Measurements from ENCODE around the gene CYP20A1. TPM values are rescaled to one million over a fixed set of nuclear protein-coding genes. Genes with fewer than 3 reads are reported as not detected.
"Not testable (repeated sequence)": the region's sequence is repeated elsewhere in the genome, so short reads cannot be mapped to it uniquely, and the experiment has no call there.

CYP20A1 gene
- total RNA-seq, 2 experiments from 2014 or later, result 21.3 to 22.0 TPM

DNA sequence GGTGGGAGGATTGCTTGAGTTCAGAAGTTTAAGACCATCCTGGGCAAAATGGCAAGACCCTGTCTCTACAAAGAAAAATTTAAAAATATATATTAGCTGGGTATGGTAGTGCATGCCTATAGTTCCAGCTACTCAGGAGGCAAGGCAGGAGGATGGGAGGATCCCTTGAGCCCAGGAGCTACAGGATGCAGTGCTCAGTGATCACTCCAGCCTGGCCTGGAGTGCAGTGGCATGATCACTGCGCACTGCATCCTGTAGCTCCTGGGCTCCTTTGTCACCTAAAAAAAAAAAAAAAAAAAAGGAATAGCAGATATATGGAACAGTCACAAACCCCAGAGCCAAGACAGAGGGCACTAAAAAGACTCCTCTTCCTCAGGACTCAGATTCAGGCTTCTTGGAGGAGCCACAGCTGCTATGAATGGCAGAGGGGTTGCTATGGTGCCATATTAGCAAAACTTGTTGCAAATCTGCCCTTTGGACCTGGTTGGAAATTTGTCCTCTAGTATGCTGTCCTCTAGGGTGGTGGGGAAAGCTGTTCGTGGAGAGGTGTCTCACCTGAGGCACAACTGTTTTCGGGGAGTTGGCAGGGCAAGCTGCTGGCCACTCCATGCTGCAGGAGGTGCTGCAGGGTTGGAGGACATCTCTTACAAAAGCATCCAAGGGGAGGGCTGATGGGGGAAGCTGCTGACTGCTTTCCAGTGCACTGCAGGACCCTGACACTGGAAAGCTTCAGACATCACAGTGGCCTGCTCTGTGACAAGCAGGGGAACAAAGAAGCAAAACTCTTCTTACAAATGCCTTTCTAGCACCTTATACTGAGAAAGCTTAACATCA, 22.7 kb downstream of the CYP20A1 start:
- ChIA-PET CTCF (interaction anchor here (0.7 kb wide), 2 partner anchors 32 to 405 kb away, joined by 3 read pairs; no protein-coding TSS in a partner anchor), POLR2A (no interaction called here)

DNA sequence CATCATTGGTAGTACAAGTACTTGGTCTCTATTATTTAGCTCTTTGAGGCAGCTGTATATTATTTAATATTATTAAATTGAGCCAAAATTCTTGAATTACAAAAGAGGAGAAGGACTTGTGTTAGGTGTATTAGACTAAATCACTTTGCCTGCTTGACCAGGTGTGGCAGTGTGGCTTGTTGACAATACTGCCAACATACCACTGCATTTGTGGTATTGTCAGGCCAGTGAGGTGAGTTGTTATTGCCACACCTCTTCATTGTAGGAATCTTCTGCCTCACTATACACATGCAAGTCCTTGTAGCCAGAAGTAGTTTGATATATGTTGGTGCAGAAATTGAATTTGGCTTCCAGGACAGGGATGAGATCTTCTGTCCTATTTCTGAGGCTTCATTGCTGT, 40.5 kb downstream of the CYP20A1 start:
- ChIA-PET CTCF (no interaction called here), POLR2A (no interaction called here)

DNA sequence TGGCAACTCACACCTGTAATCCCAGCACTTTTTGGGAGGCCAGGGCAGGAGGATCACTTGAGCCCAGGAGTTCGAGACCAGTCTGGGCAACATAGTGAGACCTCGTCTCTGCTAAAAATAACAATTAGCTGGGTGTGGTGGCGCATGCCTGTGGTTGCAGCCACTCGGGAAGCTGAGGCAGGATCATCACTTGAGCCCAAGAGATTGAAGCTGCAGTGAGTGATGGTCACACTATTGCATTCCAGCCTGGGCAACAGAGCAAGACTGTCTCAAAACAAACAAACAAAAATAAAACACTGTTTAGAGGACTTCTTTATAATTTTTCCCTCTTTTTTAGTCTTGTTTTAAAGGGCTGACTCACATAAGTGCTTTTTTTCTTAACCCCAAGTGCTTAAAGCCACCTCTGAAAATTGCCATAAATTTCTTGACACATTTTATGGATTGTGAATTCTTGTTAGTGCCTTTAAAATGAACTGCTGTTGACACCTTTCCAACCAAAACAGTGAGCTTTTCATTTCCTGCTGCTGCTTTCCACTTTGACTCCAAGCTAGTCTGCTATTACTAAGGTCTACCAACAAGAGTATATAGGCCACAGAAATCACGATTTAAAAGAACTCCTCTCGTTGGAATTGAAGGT, 41.7 kb downstream of the CYP20A1 start:
- CTCF ChIA-PET, result no interaction called here

DNA sequence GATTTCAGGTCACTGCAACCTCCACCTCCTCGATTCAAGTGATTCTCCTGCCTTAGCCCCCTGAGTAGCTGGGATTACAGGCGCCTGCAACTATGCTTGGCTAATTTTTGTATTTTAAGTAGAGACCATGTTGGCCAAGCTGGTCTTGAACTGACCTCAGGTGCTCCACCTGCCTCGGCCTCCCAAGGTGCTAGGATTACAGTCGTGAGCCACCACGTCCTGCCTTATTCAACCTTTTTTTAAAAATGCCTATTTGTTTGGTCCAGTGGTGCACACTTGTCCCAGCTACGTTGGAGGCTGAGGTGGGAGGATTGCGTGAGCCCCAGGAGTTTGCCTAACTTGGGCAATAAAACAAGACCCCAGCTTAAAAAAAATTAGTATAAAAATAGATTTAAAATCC, 43.3 kb downstream of the CYP20A1 start:
- CTCF ChIA-PET, result interaction anchor here (0.6 kb wide), 1 partner anchor 206 kb away, joined by 3 read pairs; no protein-coding TSS in a partner anchor
- POLR2A ChIA-PET, result no interaction called here

More for the DNA sequence above, 41.7 kb downstream of the CYP20A1 start:
- POLR2A ChIA-PET, result no interaction called here

DNA sequence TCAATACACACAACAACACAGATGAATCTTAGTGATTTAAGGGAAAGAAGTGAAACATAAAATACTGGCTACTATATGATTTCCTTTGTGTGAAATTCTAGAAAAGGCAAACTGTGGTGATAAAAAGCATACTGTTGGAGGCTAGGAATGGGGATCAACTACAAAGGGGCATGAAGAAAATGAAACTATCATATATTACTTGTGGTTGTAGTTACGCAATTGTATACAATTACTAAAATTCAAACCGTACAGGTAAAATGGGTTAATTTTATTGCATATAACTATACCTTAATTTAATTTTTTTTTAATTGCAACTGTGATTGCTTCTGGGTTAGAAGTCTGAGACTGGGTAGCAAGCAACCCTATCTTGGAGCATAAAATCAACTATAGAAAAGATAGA, 47.7 kb downstream of the CYP20A1 start:
- POLR2A ChIA-PET, result no interaction called here
- CTCF ChIA-PET, result no interaction called here

DNA sequence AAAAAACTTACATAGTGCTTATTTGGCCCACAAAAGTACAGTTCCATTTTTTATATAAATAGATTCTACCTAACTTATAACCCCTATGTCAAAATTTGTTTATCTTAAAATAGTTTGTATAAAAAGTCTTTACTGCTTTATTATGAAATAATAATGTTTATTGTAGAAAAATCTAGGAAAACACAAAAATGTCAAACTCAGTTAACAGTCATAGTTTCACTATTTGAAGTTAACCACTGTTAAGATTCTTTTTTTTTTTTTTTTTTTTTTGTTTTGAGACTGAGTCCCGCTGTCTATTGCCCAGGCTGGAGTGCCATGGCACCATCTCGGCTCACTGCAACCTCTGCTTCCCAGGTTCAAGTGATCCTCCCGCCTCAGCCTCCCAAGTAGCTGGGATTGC, 62.8 kb downstream of the CYP20A1 start:
- ChIA-PET POLR2A (interaction anchor here (0.7 kb wide), 1 partner anchor 25 kb away, joined by 11 read pairs; no protein-coding TSS in a partner anchor), CTCF (no interaction called here)

DNA sequence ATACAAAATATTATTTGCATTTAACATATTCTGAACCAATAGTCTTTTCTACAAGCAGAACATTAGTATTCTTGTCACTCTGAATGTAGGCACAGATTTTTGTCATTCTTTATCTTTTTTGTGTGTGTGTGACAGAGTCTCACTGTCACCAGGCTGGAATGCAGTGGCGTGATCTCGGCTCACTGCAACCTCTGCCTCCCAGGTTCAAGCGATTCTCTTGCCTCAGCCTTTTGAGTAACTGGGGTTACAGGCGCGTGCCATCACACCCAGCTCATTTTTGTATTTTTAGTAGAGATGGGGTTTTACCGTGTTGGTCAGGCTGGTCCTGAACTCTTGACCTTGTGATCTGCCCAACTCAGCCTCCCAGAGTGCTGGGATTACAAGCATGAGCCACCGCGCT, 63.8 kb downstream of the CYP20A1 start:
- CTCF ChIA-PET, result not testable (repeated sequence)
- POLR2A ChIA-PET, result interaction anchor here (0.6 kb wide), 1 partner anchor 82 kb away, joined by 3 read pairs; no protein-coding TSS in a partner anchor

DNA sequence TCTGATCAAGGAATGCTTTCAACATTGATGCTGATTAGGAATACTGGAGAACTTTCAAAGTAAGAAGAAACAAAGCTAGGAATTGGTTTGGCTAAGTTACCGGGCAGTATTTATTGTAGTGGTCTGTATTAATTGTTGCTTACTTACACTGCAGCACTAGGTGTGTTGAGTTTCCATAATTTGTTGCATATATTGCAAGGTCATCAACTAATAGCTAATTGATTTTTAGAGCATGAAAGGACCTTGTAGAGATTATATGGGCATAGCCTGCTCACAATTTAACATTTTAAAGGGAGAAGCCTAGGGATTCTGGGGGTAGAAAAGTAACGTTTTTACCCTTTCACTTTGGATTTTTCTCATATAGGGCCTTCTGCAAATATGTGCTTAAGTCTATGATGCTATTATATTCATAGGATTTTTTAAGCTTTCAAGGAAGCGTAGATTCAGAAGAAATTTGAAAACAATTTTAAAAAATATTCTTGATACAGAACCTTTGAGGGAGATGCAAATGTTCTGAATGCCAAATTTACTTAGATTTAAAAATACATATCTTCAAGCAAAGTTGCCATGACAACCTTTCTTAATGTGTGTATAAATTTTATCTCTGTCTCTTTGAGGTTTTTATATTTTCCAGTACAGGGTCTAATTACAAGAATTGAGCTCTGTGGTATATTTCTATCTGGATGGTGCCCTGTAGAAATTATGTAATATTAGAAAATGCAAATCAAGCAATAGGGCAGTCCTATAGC, 72.0 kb downstream of the CYP20A1 start:
- ChIA-PET POLR2A (no interaction called here), CTCF (no interaction called here)

DNA sequence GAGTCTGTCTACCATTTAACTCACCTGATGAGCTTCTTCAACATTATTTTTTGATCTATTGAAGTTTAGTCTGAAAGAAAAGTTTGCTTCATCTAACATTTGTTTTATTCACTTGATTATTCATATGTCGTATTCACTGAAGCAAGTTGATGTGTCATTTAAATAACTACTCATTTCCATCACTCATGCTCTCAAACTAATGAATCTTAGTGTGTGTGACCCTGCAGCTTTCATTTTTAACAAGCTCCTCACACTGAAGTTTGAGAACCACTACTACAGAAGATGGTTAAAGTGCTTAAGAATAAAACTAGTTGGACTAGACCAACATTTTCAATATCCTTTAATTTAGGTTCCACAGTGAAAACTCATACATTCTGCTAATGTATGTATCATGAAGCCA, 87.5 kb downstream of the CYP20A1 start:
- CTCF ChIA-PET, result interaction anchor here (0.6 to 0.7 kb wide), 2 partner anchors 73 to 327 kb away, joined by 3 read pairs; no protein-coding TSS in a partner anchor
- POLR2A ChIA-PET, result interaction anchor here (0.5 kb wide), 1 partner anchor 25 kb away, joined by 11 read pairs; no protein-coding TSS in a partner anchor

DNA sequence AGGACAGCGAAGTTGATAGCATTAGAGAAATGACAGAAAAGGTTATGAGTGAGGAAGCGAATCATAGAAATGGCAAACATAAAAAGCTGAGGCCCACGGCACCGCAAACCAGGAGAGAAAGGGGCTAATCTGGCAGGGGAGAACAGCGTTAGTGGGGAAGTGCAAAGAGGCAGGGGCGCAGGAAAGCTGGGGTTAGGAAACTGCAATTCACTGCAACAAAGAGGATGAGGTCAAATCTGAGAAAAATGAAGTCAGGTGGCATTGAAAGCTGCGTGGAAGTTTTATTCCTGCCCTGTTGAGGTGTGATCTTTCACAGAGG, 88.7 kb downstream of the CYP20A1 start:
- POLR2A ChIA-PET, result no interaction called here

DNA sequence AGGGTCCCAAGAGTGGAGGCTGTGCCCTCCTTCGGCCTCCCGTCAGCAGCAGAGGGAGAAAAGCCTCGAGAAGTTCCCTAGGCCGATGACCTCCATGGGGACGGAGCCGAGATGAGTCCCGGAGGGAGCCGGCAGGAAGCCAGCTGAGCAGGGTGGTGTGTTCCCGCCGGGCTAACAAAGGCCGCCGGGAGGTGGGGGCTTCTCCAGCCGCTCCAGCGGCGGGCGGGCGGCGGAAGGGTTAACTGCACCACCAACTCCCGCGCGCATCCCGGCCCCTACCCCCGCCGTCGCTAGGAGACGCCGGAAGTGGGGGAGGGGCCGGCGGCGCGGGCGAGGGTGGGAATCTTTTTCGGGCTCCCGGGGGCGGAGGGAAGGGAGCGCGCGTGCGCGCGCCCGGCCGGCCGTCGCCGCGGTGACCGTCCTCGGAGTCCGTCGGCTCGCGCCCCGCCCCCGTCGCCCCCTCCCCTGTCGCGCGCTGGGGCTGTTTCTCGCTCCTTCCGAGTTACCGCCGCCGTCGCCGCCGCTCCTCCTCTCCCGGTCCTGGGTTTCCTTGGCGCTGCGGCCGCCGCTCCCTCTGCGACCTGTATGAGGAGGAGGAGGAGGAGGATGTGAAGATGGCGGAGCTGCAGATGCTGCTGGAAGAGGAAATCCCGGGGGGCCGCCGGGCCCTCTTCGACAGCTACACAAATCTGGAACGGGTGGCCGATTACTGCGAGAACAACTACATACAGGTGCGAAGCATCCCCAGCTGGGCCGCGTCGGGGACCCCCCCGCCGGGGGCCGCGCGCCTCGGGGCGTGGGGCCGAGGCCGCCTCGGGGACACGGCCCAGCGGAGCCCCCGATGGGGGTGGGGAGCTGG, 89.3 kb downstream of the CYP20A1 start, which contains the start of gene ABI2:
ABI2 (plus strand) TSS at position 494 of the 859 bp plus-strand sequence; CDS start at position 615, 121 bp downstream.
- ChIA-PET CTCF (interaction anchor here (0.6 kb wide), 1 partner anchor 13 kb away, joined by 3 read pairs; no protein-coding TSS in a partner anchor), POLR2A (interaction anchor here (0.7 kb wide), 1 partner anchor 213 kb away, joined by 3 read pairs; no protein-coding TSS in a partner anchor)

More for the DNA sequence above, 88.7 kb downstream of the CYP20A1 start:
- CTCF ChIA-PET, result no interaction called here

DNA sequence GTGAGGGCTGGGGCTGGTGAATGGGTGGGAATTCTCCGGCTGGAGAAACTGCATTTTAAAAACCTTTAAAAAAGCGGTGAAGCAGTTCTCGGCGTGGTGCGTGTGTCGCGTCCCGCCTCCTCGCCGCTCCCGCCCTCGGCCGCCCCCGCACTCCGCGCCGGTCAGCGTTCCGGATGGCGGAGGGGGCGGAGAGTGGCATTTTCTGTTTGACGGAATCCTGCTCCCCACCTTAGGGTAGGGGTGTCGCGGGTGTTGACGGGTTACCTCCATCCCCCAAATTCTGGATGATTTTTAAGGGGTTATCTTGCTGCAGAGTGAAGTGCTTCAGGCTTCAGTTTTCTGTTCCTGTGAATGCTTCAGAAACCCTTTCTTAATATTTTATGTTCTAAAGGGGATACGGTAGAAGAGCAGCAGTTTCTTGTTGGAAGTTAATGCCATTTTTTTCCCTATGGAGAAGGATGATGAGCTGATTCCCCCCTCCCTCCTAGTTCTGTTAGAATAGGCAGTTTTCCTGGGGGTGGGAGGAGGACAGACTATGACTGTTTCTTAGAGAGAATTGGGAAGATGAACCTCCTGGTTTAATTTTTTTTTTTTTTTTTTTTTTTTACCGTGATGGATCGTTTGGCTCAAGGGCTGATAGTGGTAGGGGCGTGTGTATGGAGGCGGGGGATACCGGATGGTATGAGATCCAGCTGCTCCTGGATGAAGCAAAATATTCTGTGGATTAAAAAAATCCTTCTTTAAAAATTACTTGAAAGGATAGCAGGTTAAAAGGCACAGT, 90.1 kb downstream of the CYP20A1 start:
- ChIA-PET POLR2A (interaction anchor here (0.7 kb wide), 1 partner anchor 212 kb away, joined by 3 read pairs; no protein-coding TSS in a partner anchor), CTCF (no interaction called here)

DNA sequence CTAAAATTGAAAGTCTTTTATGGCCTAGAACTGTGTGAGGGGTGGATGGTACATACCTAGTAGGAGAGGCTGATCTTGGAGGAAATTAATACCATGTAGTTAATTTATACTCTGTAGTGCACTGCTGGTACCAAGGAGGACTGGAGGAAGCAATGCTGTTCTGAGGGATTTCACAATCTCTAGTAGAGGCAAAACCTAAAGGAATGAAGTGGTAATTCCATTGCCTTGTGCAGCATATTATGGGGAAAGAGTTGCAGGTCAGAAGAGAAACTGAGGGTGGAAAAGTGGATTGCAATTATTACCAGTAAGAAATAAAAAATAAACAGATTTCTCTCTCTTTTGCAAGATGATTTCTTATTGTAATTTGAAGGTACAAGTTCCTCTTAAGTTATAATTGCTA, 91.6 kb downstream of the CYP20A1 start:
- CTCF ChIA-PET, result interaction anchor here (0.7 kb wide), 1 partner anchor 458 kb away, joined by 3 read pairs; no protein-coding TSS in a partner anchor
- POLR2A ChIA-PET, result interaction anchor here (0.7 kb wide), 1 partner anchor 97 kb away, joined by 5 read pairs; no protein-coding TSS in a partner anchor

DNA sequence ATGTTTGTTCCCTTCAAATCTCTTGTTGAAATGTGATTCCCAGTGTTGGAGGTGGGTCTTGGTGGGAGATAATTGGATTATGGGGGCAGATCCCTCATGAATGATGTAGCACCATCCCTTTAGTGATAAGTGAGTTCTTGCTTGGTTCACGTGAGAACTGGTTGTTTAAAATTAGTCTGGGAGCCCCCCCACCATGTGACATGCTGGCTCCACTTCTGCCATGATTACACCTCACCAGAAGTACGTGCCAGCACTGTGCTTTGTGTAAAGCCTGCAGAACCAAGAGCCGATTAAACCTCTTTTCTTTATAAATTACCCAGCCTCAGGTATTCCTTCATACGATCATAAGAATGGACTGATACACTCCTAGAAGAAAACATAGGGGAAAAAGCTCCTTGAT, 99.5 kb downstream of the CYP20A1 start:
- POLR2A ChIA-PET, result no interaction called here

DNA sequence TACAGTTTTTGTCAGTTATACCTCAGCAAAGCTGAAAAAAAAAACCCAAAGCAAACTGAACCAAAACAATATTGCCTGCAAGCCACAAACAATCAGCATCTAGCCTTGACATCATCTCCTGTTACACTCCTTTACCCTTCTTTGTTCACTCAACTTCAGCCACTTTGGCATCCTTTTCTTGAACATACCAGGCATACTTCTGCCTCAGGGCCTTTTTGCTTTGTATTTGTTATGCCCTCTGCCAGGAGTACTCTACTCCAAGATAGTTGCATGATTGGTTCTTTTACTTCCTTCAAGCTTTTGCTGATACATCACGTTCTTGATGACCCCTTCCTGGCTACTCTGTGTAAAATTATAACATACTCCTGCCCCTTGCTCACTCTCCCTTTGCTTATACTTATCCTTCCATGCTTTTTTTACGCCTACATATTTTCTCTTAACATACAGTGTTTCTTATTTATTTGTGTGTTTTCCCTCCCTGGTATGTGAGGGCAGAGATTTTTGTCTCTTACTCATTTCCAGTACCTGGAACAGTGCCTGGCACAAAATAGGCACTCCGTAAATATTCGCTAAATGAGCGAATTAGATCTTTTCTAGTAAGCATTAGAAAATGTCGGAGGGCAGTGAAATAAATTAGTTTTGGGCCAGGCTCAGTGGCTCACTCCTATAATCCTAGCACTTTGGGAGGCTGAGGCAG, 102.1 kb downstream of the CYP20A1 start:
- CTCF ChIA-PET, result no interaction called here

More for the DNA sequence above, 99.5 kb downstream of the CYP20A1 start:
- CTCF ChIA-PET, result interaction anchor here (0.6 kb wide), 1 partner anchor 20 kb away, joined by 3 read pairs; no protein-coding TSS in a partner anchor

DNA sequence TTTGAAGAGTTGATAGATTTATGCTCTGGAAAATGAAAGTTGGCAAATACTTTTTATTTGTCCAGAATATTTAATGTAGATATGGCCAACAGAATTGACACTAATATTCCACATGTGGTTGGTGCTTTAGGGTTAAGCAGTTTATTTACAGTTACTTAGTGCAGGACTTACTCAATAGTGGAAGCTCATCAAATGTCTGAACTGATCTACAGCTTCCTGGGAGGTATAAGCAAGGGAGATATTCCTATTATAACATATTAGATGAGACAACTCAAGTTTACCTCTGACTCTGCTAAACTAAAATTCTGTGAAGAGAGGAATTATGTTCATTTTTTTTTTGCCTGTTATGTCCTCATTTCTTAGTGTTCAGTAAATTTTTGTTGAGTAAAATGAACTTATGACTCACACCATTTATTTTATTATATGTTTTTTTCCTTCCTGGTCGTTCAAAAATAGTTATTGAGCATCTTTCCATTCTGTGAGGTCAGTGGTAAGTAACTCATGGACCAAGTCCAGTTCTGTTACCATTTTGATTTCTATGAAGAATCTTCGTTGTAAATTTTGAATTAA, 103.0 kb downstream of the CYP20A1 start:
- POLR2A ChIA-PET, result no interaction called here
- CTCF ChIA-PET, result no interaction called here

More for the DNA sequence above, 102.1 kb downstream of the CYP20A1 start:
- POLR2A ChIA-PET, result no interaction called here

DNA sequence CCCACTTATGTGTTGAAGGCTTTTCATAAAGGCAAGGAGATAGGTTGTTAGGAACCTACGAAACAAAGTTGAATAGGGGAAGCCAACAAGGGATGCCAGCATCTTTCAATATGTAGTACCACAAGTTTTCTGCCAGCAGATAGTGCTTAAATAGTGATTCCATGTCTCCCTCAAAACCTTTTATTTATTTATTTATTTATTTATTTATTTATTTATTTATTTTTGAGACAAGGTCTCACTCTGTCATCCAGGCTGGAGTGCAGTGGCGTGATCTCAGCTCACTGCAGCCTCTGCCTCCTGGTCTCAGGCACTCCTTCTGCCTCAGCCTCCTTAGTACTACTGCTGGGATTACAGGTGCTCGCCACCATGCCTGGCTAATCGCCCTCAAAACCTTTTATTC, 103.6 kb downstream of the CYP20A1 start:
- POLR2A ChIA-PET, CTCF ChIA-PET: not testable (repeated sequence)
